GM15510 (cell line): Measurements from ENCODE around the gene COPG1.

ENCODE experiments used
- POLR2A ChIP-seq: IDR thresholded peaks from 3 replicates; pipeline ENCODE4 v1.6.1; 2011; ENCODE audit warnings: borderline replicate concordance; ENCODE audit not compliant: insufficient read length; ENCODE audit errors: extremely low read depth

Gene COPG1

GRCh38 chr3:129326138-129326537 lies 76.7 kb downstream of the COPG1 start:
- no peak for TF ChIP-seq POLR2A

GRCh38 chr3:129326595-129326994 lies 77.2 kb downstream of the COPG1 start:
- no peak for TF ChIP-seq POLR2A
